T1000 (cell line): ENCODE data around the gene LCOR.
"Not testable (repeated sequence)": the region's sequence is repeated elsewhere in the genome, so short reads cannot be mapped to it uniquely, and the experiment has no call there.

Experiments
- DNase-seq: peaks from one replicate; lab custom pipeline; 2025; ENCODE audit warnings: mixed read lengths; lab: John Stamatoyannopoulos, UW

Gene LCOR

DNA sequence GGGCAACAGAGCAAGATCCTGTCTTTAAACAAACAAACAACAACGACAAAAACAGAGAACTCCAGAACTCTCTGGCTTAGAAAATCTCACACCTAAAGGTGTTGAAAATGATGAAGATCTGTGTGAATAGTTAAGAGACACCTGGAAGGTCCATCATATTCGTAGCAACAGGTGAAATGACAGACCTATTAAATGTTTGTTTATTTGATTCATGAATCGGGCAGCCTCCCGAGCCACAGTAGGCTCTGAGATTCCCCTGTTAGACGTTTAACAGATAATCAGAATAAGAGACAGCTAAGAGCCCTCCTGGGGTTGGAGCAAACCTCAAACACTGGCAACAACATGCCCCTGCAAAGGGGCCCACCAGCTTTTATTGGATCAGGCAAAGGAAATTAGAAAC, 103.7 kb downstream of the LCOR start:
- DNase-seq: no peak

- not testable (repeated sequence) for DNase-seq
Measured at GRCh38 chr10:96943161-96943560, 111.1 kb downstream of the LCOR start.

- DNase-seq: no peak
Measured at GRCh38 chr10:96947036-96947435, 114.9 kb downstream of the LCOR start.

GRCh38 chr10:96949039-96949683, 117.1 kb downstream of the LCOR start:
- no peak for DNase-seq

GRCh38 chr10:96951954-96952353, 119.9 kb downstream of the LCOR start:
- DNase-seq: no peak

DNA sequence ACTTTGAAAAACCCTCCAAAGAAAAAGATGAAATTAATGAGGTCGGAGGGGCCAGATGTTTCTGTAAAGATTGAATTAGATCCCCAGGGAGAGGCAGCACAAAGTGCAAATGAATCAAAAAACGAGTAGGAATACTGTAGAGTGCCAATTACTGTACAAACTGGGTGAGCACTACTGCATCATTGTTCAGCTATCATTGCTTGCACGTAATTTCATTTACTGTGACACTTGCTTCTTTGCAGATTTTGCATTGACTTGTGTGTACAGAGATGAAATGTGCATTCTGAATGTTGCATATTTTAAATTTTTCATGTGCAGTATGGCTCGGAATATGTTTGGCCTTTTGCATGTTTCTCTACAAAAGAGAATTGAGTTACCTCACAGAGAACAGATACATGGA, 123.7 kb downstream of the LCOR start:
- DNase-seq: no peak

GRCh38 chr10:96958071-96958470, 126.0 kb downstream of the LCOR start:
- DNase-seq: no peak

DNA sequence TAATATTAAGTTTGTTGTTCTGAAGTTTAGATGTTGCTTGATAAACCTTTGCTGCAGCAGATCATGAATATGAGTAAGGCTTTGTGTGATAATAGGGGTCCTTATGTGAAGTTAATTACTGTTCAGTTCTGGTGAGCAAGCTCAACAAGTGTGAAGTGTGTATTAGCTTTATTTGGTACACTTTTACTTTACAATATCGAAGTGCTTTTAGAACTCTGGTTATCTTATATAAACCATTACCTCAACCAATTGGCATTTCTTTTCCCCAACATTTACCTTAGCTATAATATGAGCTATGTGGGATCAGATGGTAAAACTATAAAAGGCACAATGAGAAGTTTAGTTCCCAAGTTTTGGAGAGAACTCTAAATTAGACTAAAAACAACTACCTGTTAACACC, 127.6 kb downstream of the LCOR start:
- DNase-seq: no peak

DNA sequence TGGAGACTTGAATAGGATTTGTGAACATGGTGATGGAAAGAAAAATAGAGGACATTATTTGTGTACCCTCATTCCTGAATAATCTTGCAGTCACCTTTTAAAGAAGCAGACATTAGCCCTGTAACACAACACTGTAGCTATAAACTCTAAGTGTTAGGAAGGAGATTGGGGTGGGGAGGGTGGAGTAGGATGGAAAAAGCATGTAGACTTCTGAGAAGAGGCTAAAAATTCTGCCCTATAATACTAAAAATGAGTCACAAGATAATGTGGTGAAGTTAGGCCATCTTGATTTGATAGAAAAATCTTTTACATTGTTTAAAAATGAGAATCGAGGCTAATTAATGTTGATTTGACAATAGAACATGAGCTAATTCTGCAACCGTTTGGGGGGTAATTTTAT, 128.8 kb downstream of the LCOR start:
- no peak for DNase-seq

DNA sequence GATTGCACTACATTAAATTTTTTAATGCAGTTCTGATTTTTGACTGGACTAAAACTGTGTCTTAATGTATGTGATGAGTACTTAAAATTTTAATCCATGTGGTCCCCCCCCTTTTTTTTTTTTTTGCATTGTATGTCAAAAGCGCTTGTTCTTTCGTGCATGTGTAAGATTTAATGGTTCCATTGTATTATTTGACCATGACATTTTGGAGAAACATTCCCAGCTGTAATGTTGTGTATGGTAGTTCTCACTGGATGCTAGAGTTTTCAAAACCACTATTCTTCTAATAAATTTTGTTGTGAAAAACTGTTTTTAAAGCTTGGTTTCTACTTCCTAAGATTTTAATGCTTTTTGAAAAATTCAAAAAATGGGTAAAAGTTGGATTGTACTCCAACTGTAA, 132.0 kb downstream of the LCOR start:
- no peak for DNase-seq

DNA sequence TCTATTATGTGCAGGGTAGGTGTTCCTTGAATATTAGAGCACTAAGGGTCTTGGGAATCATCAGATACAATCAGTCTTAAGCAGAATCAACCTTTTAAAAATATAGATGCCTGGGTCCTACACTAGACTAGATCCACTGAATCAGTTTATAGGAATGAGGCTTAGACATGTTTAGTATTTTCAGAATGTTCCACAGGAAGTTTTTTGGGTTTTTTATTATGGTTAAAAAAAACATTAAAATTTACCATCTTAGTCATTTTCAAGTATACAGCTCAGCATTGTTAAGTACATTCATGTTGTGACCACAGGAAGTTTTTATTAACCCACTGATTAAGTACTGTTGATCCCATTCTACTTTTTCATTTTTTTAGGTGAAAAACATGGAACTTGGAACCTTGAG, 135.7 kb downstream of the LCOR start:
- DNase-seq: no peak

DNA sequence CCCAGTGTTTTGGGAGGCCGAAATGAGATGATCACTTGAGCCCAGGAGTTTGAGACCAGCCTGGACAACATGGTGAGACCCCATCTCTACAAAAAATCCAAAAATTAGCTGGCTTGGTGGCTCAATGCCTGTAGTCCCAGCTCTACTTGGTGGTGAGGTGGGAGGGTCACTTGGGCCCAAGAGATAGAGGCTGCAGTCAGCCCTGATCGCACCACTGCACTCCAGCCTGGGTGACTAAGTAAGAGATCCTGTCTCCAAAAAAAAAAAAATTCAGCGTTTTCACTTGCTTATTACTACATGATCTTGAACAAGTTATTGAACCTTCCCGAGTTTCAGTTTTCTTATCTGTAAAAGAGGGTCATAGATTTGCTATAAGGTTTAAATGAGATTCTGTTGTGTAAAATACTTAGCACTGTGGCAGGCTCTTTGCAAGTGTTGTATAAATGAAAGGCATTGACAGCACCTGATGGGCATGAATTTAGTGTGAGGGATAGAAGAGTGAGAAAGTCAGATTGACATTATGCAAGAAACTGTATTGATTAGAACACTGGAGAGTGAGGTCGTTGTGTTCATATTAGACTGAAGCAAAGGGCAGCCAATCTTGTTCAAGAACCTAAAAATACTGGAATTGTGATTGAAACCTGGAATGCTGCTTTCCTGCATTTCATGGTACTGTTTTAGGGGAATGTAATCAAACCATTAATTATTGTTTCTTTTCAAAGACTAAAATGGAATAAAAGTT, 136.8 kb downstream of the LCOR start:
- DNase-seq: no peak

GRCh38 chr10:96971324-96971723, 139.2 kb downstream of the LCOR start:
- no peak for DNase-seq

DNA sequence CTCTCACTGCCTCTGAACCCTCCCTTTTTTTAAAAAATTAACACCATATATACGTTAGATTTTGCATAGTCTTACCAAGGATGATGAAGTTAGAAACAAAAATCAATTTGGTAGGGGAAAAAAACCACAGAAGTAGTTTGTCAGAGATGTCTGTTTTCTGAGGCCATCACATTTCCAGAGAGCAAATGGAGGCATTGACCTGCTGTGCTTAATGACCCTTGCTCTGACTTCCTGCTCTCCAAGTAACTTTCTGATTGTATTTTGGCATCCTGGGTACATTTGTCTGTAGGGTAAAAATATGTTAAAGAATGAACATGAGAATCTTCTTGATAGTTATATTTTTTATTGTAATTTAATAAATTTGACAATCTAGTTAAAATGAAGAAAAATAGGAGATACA, 140.2 kb downstream of the LCOR start:
- no peak for DNase-seq

GRCh38 chr10:96973809-96974747, 142.0 kb downstream of the LCOR start:
- DNase-seq: no peak

DNA sequence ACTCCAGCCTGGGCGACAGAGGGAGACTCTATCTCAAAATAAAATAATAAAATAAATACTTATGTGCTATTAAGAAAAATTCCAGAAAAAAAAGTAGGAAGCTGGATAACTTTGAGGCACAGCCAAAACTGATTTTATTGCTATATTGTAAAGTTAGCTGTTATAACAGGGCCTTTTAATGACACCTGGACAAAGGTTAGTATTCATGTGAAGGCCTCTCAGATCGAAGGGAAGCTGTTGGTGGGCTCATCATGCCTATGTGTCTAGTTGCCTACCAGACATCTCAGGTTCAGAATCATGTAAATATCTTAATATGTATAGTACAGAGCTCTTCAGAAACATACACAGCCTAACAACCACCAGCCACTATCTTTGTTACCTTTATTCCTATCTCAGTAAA, 143.0 kb downstream of the LCOR start:
- no peak for DNase-seq

GRCh38 chr10:96978621-96979154, 146.6 kb downstream of the LCOR start:
- DNase-seq: no peak

- DNase-seq: no peak
Measured at GRCh38 chr10:96982149-96982930, 150.2 kb downstream of the LCOR start.

DNA sequence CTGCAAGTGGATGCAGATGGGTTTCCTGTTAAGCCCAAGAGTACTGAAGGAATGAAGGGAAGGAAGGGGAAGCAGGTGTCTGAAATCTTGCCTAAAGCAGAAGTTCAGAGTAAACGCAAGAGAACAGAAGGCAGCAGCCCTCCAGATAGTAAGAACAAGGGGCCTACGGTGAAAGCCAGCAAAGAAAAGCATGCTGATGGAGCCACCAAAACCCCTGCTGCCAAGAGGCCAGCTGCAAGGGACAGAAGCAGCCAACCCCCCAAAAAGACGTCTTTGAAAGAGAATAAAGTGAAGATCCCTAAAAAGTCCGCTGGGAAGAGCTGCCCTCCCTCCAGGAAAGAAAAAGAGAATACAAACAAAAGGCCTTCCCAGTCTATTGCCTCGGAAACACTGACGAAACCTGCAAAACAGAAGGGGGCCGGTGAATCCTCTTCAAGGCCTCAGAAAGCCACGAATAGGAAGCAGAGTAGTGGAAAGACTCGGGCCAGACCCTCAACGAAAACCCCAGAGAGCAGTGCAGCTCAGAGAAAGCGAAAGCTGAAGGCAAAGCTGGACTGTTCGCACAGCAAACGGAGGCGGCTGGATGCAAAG, 152.5 kb downstream of the LCOR start:
- DNase-seq: no peak

DNA sequence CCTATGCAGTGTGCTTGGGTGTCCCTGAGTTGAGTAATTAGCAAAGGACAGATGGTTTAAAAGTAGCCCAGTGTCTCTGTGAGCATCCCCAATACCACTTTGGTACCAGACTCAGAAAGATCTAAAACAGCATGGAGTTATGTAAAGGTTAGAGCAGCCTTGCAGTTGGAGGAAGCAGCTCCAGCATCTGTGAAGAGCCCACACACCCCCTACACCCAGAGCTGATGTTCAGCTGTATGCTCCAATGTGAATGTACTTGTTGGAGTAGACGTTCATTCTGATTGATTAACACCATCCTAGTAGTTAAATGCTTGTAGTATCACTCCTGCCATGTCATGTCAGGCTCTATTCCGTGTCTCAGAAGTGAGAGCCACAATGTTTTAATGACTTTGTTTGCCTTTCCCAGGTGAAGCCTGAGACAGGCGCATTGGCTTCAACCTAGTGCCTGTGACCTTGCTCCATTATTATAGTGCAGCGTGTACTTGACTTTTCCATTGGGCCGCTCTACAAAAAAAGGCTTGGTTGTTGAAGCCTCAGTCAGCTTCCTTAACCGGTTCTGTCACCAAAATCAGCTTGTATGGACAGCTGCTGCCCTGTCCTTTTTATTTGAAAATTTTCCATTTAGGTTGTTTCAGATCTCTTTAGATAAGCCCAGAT, 154.2 kb downstream of the LCOR start:
- DNase-seq: no peak
